H9 (cell line): ENCODE data around the gene NCL. TPM values are rescaled to one million over a fixed set of nuclear protein-coding genes. Genes with fewer than 3 reads are reported as not detected.

Experiments
- DNase-seq: peaks from one replicate; pipeline ENCODE4 v3.0.0-alpha.2; 2017
- H2AFZ ChIP-seq: one replicate; pipeline ENCODE4 v1.6.1; 2013; ENCODE audit warnings: mild to moderate bottlenecking, low read length, control low read depth, moderate library complexity
- H2AK5ac ChIP-seq: 2 replicates; pipeline ENCODE4 v1.6.1; 2013; ENCODE audit warnings: low read length, control low read depth, mixed read lengths; ENCODE audit not compliant: insufficient read length
- H2BK120ac ChIP-seq: one replicate; pipeline ENCODE4 v1.6.1; 2013; ENCODE audit warnings: low read depth, mild to moderate bottlenecking, low read length, control low read depth, inconsistent platforms; ENCODE audit not compliant: poor library complexity, severe bottlenecking
- H2BK12ac ChIP-seq: 2 replicates; pipeline ENCODE4 v1.6.1; 2013; ENCODE audit warnings: low read length, control low read depth, mixed read lengths, low read depth; ENCODE audit not compliant: insufficient read length
- H2BK15ac ChIP-seq: 2 replicates; pipeline ENCODE4 v1.6.1; 2013; ENCODE audit warnings: low read depth, low read length, control low read depth
- H2BK20ac ChIP-seq: one replicate; pipeline ENCODE4 v1.6.1; 2013; ENCODE audit warnings: low read depth, mild to moderate bottlenecking, low read length, control low read depth, inconsistent platforms; ENCODE audit not compliant: poor library complexity, severe bottlenecking
- H2BK5ac ChIP-seq: 2 replicates; pipeline ENCODE4 v1.6.1; 2013; ENCODE audit warnings: low read length, control low read depth, mixed read lengths; ENCODE audit not compliant: insufficient read length
- H3K14ac ChIP-seq: 2 replicates; pipeline ENCODE4 v1.6.1; 2013; ENCODE audit warnings: low read length, control low read depth; ENCODE audit not compliant: insufficient read depth
- H3K18ac ChIP-seq: 2 replicates; pipeline ENCODE4 v1.6.1; 2013; ENCODE audit warnings: low read depth, mild to moderate bottlenecking, mixed read lengths, low read length, control low read depth; ENCODE audit not compliant: insufficient read length
- H3K23ac ChIP-seq: 2 replicates; pipeline ENCODE4 v1.6.1; 2013; ENCODE audit warnings: low read length, control low read depth, mixed read lengths, low read depth; ENCODE audit not compliant: insufficient read length
- H3K23me2 ChIP-seq: 2 replicates; pipeline ENCODE4 v1.6.1; 2013; ENCODE audit warnings: low read depth, mild to moderate bottlenecking, mixed read lengths, low read length, control low read depth; ENCODE audit not compliant: insufficient read length, poor library complexity, severe bottlenecking
- H3K27ac ChIP-seq: 2 replicates; pipeline ENCODE4 v1.5.1; 2013; ENCODE audit warnings: low read length, control low read depth, mixed read lengths, low read depth; ENCODE audit not compliant: insufficient read length
- H3K27me3 ChIP-seq: 2 replicates; pipeline ENCODE4 v1.6.1; 2013; ENCODE audit warnings: low read length, control low read depth, inconsistent platforms; ENCODE audit not compliant: insufficient read depth
- H3K4ac ChIP-seq: 2 replicates; pipeline ENCODE4 v1.6.1; 2013; ENCODE audit warnings: low read depth, mild to moderate bottlenecking, control low read depth, inconsistent platforms, low read length, moderate library complexity
- H3K4me1 ChIP-seq: 2 replicates; pipeline ENCODE4 v1.6.1; 2013; ENCODE audit warnings: low read length, control low read depth, inconsistent platforms; ENCODE audit not compliant: insufficient read depth
- H3K4me2 ChIP-seq: 2 replicates; pipeline ENCODE4 v1.6.1; 2013; ENCODE audit warnings: low read length, control low read depth, mixed read lengths; ENCODE audit not compliant: insufficient read length, insufficient read depth
- H3K56ac ChIP-seq: 2 replicates; pipeline ENCODE4 v1.6.1; 2013; ENCODE audit warnings: low read depth, mild to moderate bottlenecking, mixed read lengths, low read length, control low read depth; ENCODE audit not compliant: insufficient read length
- H3K79me1 ChIP-seq: 2 replicates; pipeline ENCODE4 v1.6.1; 2013; ENCODE audit warnings: low read depth, mild to moderate bottlenecking, moderate library complexity, low read length, control low read depth, inconsistent platforms; ENCODE audit not compliant: insufficient read depth, poor library complexity, severe bottlenecking
- H3K79me2 ChIP-seq: 2 replicates; pipeline ENCODE4 v1.6.1; 2013; ENCODE audit warnings: low read length, control low read depth, inconsistent platforms; ENCODE audit not compliant: insufficient read depth
- H3K9ac ChIP-seq: 2 replicates; pipeline ENCODE4 v1.6.1; 2013; ENCODE audit warnings: low read length, control low read depth, mixed read lengths; ENCODE audit not compliant: insufficient read length; ENCODE audit errors: extremely low read depth
- H3K9me3 ChIP-seq: one replicate; pipeline ENCODE4 v1.6.1; 2013; ENCODE audit warnings: low read depth, low read length, inconsistent platforms; ENCODE audit not compliant: control insufficient read depth
- H3T11ph ChIP-seq: one replicate; pipeline ENCODE4 v1.6.1; 2013; ENCODE audit warnings: mild to moderate bottlenecking, low read length, control low read depth, inconsistent platforms
- H4K20me1 ChIP-seq: one replicate; pipeline ENCODE4 v1.6.1; 2013; ENCODE audit not compliant: control insufficient read depth, insufficient read length, insufficient read depth
- H4K5ac ChIP-seq: 2 replicates; pipeline ENCODE4 v1.6.1; 2013; ENCODE audit warnings: low read depth, mild to moderate bottlenecking, mixed read lengths, low read length, control low read depth; ENCODE audit not compliant: insufficient read length
- H4K8ac ChIP-seq: replicated peaks from 2 replicates; pipeline ENCODE4 v1.6.1; 2013; ENCODE audit warnings: low read length, control low read depth, mixed read lengths, low read depth; ENCODE audit not compliant: insufficient read length
- H4K91ac ChIP-seq: 2 replicates; pipeline ENCODE4 v1.6.1; 2013; ENCODE audit warnings: low read depth, mild to moderate bottlenecking, moderate library complexity, mixed read lengths, low read length, control low read depth; ENCODE audit not compliant: insufficient read length
- H3K27ac Mint-ChIP-seq, 3 experiments: 2 replicates in 2 of 3; 3 replicates in 1 of 3; pipeline ENCODE4 v1.8.0; 2020 to 2021; ENCODE audit warnings: mixed read lengths in 3 of 3, mild to moderate bottlenecking in 1 of 3, moderate library complexity in 1 of 3
- H3K27me3 Mint-ChIP-seq: 2 replicates; pipeline ENCODE4 v1.8.0; 2021; ENCODE audit warnings: low read depth, mild to moderate bottlenecking, moderate library complexity, mixed read lengths
- H3K36me3 Mint-ChIP-seq, 3 experiments: 2 replicates in 2 of 3; 3 replicates in 1 of 3; pipeline ENCODE4 v1.8.0; 2020 to 2021; ENCODE audit warnings: low read depth in 3 of 3, mixed read lengths in 3 of 3; ENCODE audit not compliant: insufficient read depth in 1 of 3
- H3K4me1 Mint-ChIP-seq, 2 experiments: 2 replicates each; pipeline ENCODE4 v1.8.0; 2020; ENCODE audit warnings: mixed read lengths in 2 of 2
- H3K4me3 Mint-ChIP-seq, 2 experiments: 2 replicates in 1 of 2; 3 replicates in 1 of 2; pipeline ENCODE4 v1.8.0; 2020 to 2021; ENCODE audit warnings: mild to moderate bottlenecking in 2 of 2, mixed read lengths in 2 of 2, moderate library complexity in 1 of 2
- H3K9me3 Mint-ChIP-seq, 2 experiments: 2 replicates in 1 of 2; 3 replicates in 1 of 2; pipeline ENCODE4 v1.8.0; 2020; ENCODE audit warnings: mild to moderate bottlenecking in 2 of 2, mixed read lengths in 2 of 2, moderate library complexity in 1 of 2
- CTCF ChIP-seq: fragments of 200-600 bp; sonication (generic); conservative IDR thresholded peaks from 3 replicates; pipeline ENCODE4 v1.8.0; 2021; ENCODE audit warnings: antibody characterized with exemption, mild to moderate bottlenecking
- WGBS: extraction: QIAGEN DNeasy Blood & Tissue Kit; methylation state at CpG from one replicate; pipeline ENCODE4 v1.1.7; 2013; ENCODE audit warnings: missing lambda C conversion rate, low lambda C conversion rate, mixed read lengths; ENCODE audit not compliant: insufficient read length; ENCODE audit errors: extremely low coverage; 5-methylcytosine and 5-hydroxymethylcytosine counted together
- total RNA-seq: library from RNA; stranded (reverse); gene quantifications from 2 replicates; pipeline ENCODE4 v1.2.1, GENCODE V29; 2021

NCL gene
- total RNA-seq, 1 experiment from 2014 or later = 1,269 TPM

GRCh38 chr2:231476920-231477319, 12.6 kb upstream of the NCL start:
- H3K27ac Mint-ChIP-seq = no peak overlapping the region
- peaks cover 0 to 2% of the 10 kb centered on the region in 2 experiments; a peak in 1 of 4 replicates for H3K4me1 Mint-ChIP-seq
- H3K23ac ChIP-seq = no peak overlapping the region
- H2BK5ac ChIP-seq = no peak overlapping the region
- no peak overlapping the region for H3K18ac ChIP-seq
- no peak overlapping the region for H3T11ph ChIP-seq
- TF ChIP-seq CTCF = no peak
- no peak overlapping the region for H2BK120ac ChIP-seq
- no peaks in the 10 kb centered on the region for H3K36me3 Mint-ChIP-seq
- H3K4ac ChIP-seq = no peak overlapping the region
- no peaks in the 10 kb centered on the region for H3K79me1 ChIP-seq
- no peak overlapping the region for H3K14ac ChIP-seq
- DNase-seq = no peak
- no peaks in the 10 kb centered on the region for H3K4me1 ChIP-seq
- H3K9ac ChIP-seq = no peak overlapping the region
- H4K8ac ChIP-seq = no peak overlapping the region
- H2BK15ac ChIP-seq = no peak overlapping the region
- no peaks in the 10 kb centered on the region for H3K9me3 Mint-ChIP-seq
- H2BK12ac ChIP-seq = no peak overlapping the region
- no peaks in the 10 kb centered on the region for H3K9me3 ChIP-seq
- no peak overlapping the region for H3K4me3 Mint-ChIP-seq
- no peak overlapping the region for H3K27ac ChIP-seq
- H3K27me3 ChIP-seq = no peaks in the 10 kb centered on the region
- H3K27me3 Mint-ChIP-seq = peaks cover 6% of the 10 kb centered on the region; the same call in 1 of the 2 replicates
- no peak overlapping the region for H2AFZ ChIP-seq
- H4K5ac ChIP-seq = no peak overlapping the region
- H3K56ac ChIP-seq = no peak overlapping the region
- H3K23me2 ChIP-seq = no peaks in the 10 kb centered on the region
- no peaks in the 10 kb centered on the region for H3K79me2 ChIP-seq
- H2AK5ac ChIP-seq = no peak overlapping the region
- no peaks in the 10 kb centered on the region for H4K20me1 ChIP-seq
- H3K4me2 ChIP-seq = no peak overlapping the region
- no peak overlapping the region for H4K91ac ChIP-seq
- no CpG with 5 or more reads among the region's 3 CpGs for WGBS
- H2BK20ac ChIP-seq = no peak overlapping the region
